IPS-15b (cell line): ENCODE measurements around the gene NBEAL2.
A peak's percentile ranks its signal among the peaks of the same experiment; 100 is the strongest.

Source experiments
- H3K27me3 ChIP-seq: one replicate; pipeline ENCODE4 v1.6.1; 2013; ENCODE audit warnings: low read length; ENCODE audit not compliant: control insufficient read depth, insufficient read depth
- H3K36me3 ChIP-seq: one replicate; pipeline ENCODE4 v1.6.1; 2013; ENCODE audit warnings: low read length; ENCODE audit not compliant: control insufficient read depth, insufficient read depth
- H3K4me1 ChIP-seq: one replicate; pipeline ENCODE4 v1.6.1; 2013; ENCODE audit warnings: mild to moderate bottlenecking, low read length; ENCODE audit not compliant: control insufficient read depth, insufficient read depth
- H3K4me3 ChIP-seq: one replicate; pipeline ENCODE4 v1.5.1; 2013; ENCODE audit warnings: low read depth, low read length
- H3K9ac ChIP-seq: one replicate; pipeline ENCODE4 v1.6.1; 2013; ENCODE audit warnings: low read depth, mild to moderate bottlenecking, low read length
- H3K9me3 ChIP-seq: one replicate; pipeline ENCODE4 v1.6.1; 2013; ENCODE audit warnings: mild to moderate bottlenecking, low read length; ENCODE audit not compliant: control insufficient read depth, insufficient read depth

The NBEAL2 gene

DNA sequence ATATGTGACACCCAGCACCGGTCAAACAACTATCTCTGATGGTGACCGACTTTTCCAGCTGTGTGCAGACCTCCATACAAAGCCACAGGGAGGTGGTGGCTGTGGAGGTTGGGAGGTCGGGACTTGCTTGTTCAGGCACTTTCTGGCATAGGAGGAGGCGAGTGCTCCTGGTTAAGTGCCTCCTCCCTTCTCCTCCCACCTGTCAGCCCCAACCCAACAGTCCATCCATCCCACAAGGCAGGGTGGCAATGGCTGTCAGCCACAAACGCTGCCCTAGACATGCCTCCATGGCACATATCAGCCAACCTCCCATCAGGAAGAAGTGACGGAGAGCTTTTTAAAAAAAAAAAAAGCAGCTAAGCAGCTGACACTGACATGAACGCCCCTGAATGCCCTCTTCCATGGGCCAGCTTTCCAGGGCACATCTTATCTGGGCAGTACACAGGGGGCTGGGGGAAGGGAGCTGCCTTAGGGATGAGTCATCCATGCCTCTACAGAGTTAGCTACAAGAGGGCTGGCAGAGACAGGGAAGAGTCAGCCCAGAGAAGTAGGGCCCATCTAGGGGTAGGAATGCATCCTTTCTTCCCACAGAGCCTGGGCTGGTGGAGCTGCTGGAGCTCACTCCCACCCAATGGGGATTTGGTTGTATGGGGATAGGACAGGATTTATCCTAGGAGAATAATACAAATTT lies 44.2 kb upstream of the NBEAL2 start:
- peaks cover 10% of the 10 kb centered on the region for H3K4me1 ChIP-seq
- no peaks in the 10 kb centered on the region for H3K27me3 ChIP-seq
- H3K36me3 ChIP-seq: peaks cover 15% of the 10 kb centered on the region
- H3K9me3 ChIP-seq: no peaks in the 10 kb centered on the region
- no peak overlapping the region for H3K4me3 ChIP-seq
- H3K9ac ChIP-seq: no peak overlapping the region

DNA sequence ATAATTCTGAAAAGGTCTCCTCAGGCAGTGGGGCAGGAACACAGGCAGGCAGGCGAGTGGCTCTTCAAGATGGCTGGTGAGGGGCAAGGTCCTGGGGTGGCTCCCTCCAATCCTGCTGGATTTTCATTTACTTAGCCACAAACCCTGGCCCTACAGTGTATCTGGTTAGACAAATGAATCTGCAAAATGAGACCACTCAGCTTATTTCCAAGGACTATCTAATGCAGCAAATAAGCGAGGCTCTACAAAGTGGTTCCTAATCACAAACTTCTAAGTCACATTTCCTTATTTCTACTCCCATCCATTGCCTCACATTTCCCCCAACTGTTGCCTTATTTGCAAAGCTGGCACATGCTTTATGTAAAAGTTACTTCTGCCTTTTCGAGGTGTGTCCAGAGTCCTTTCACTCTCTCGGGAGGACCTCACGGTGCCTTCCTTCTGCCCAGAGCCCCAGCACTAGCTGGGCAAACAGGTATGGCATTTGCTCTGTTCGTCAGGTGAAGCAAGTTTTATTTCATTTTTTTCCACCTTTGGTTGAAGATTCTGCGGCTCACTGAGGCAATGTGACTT lies 43.4 kb upstream of the NBEAL2 start:
- Histone ChIP-seq H3K4me3 (no peak overlapping the region), H3K36me3 (peaks cover 15% of the 10 kb centered on the region), H3K27me3 (no peaks in the 10 kb centered on the region), H3K9ac (peak overlapping the region; percentile 8), H3K9me3 (no peaks in the 10 kb centered on the region), H3K4me1 (peaks cover 8% of the 10 kb centered on the region)

DNA sequence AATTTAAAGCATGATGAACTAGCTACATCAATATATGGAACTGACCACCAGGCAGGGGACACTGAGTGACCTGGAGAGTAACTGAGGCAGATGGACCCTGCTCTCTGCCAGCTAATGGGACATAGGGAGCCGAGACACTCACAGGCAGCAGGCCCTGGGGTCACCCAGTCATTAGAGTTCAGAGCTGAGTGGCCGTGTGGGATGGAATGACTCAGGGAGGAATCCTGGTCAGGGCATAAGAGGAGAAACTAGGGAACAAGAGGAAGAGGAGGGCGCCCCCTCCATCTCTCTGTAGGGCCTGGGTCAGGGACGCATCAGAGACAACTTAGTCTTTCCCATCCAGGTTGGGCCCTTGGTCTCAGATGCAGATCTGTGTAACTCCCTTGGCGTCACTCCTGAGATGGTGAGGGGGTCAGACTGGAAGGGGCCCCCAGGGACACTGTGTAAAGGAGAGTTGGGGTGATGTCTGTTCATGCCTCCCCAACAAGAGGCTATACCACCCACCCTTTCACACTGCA lies 42.7 kb upstream of the NBEAL2 start:
- peaks cover 8% of the 10 kb centered on the region for H3K4me1 ChIP-seq
- peaks cover 15% of the 10 kb centered on the region for H3K36me3 ChIP-seq
- H3K9me3 ChIP-seq: no peaks in the 10 kb centered on the region
- H3K4me3 ChIP-seq: no peak overlapping the region
- H3K9ac ChIP-seq: no peak overlapping the region
- H3K27me3 ChIP-seq: no peaks in the 10 kb centered on the region

DNA sequence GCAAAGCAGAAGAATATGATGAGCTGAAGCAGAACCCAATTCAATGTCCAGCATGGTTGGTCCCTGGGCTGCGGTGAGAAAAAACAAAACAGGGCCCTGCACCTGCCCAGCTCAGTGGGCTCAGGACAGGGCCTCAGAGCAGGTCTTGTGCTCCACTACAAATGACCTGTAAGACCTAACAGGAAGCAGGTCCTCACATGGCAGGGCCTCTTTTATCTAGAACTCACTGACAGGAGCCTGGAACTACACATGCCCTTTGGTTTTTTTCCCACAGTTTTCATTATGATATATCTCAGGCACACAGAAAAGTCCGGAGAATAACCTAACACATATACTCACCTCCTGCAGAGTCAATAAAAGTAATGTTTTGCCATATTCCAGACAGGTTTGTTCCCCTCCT lies 41.3 kb upstream of the NBEAL2 start:
- Histone ChIP-seq H3K36me3 (peaks cover 15% of the 10 kb centered on the region), H3K9me3 (no peaks in the 10 kb centered on the region), H3K9ac (no peak overlapping the region), H3K4me1 (peaks cover 16% of the 10 kb centered on the region), H3K4me3 (no peak overlapping the region), H3K27me3 (no peaks in the 10 kb centered on the region)

DNA sequence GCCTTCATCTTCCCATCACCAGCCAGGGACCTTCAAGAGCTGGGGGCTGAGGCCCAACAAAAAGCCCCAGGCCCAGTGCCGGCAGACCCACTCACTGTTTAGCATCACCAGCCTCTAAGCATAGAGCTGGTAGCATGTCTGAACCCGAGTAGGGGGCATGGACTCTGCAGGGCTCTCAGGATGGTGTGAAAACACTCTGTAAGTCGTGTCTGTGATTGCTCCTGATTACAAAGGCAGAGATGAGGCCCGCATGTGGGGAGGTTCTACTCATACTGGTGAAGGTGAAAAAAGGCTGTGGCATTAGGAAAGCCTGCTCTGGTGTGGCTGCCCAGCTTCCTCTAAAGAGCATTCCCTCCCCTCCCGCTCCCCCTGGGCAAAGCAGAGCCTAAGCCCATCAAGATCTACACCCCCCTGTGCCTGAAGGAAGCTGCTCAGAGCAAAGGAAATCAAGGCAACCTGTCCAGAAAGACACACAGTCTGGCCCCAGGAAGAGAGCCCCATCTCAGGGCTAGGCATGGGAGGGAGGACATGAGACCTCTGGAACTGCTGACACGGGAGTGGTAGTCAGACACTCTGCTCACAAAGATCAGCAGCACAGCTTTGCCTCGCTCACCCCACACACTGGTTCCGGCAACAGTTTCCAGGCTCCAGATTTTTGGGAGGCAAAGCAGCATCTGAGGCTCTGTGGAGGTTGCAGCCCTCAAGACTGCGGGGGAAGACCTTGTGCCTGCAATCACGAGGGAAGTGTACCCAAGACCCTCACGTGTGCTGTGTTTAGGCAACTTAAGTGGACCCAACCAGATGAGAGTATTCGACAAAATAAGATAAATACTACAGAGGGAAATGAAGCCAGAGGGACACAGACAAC lies 39.7 kb upstream of the NBEAL2 start:
- Histone ChIP-seq H3K4me1 (peaks cover 21% of the 10 kb centered on the region), H3K27me3 (no peaks in the 10 kb centered on the region), H3K36me3 (peaks cover 15% of the 10 kb centered on the region), H3K9ac (no peak overlapping the region), H3K9me3 (no peaks in the 10 kb centered on the region), H3K4me3 (no peak overlapping the region)

DNA sequence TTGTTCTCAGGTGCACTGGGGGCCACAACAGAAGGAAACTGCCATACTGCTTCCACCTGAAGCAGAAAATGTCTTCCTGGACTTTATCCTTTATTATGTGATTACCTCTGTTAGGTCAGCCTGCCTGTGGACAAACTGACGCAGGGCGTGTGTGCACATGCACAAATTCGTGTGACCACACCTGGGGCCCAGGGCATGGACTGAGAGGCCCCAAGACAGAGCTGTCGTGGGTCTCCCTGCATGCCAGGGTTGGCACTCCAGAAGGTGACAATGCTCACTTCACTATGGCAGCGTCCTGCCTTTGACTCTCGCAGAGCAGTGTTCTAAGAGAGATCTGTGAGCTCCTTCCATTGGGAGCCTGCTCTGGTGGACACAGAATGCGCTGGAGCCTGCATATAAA lies 37.4 kb upstream of the NBEAL2 start:
- no peaks in the 10 kb centered on the region for H3K9me3 ChIP-seq
- no peak overlapping the region for H3K4me3 ChIP-seq
- H3K4me1 ChIP-seq: peaks cover 19% of the 10 kb centered on the region
- no peaks in the 10 kb centered on the region for H3K27me3 ChIP-seq
- H3K9ac ChIP-seq: no peak overlapping the region
- H3K36me3 ChIP-seq: peaks cover 12% of the 10 kb centered on the region

DNA sequence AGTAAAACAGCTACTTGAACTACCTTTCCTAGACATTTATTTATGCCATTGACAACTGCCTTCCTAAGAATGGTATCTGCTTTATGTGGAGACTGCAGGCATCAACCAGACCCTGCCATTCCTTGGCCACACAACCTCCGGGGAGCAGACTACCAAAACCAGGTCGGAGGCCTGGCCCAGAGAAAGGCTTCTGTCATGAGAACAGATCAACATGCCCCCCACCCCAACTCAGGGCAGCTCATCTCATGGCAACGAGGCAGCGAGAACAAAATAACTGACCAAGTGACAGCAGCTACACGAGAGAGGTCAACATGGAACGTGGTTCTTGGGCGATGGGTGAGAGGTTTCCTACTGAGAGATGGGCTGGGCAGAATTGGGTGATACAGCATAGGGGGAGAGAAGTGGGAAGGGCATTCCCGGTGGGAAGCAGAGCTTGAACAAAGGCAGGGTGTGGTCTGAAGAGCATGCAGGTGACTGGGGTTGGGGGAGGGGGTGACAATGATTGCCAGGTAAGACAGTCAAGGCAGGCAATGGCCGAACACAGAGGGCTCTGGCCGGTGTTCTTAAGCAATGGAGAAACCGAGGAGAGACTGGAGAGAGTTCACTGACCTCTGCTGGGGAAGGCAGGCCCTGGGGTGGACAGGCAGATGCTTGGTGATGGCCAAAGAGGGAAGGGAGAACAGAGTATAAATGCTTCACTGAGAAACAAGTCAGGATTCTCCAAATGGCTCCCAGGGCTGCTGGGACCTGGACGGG lies 36.8 kb upstream of the NBEAL2 start:
- Histone ChIP-seq H3K36me3 (peaks cover 13% of the 10 kb centered on the region), H3K27me3 (no peaks in the 10 kb centered on the region), H3K9me3 (no peaks in the 10 kb centered on the region), H3K4me1 (peaks cover 19% of the 10 kb centered on the region), H3K4me3 (no peak overlapping the region), H3K9ac (peak overlapping the region; percentile 26)

DNA sequence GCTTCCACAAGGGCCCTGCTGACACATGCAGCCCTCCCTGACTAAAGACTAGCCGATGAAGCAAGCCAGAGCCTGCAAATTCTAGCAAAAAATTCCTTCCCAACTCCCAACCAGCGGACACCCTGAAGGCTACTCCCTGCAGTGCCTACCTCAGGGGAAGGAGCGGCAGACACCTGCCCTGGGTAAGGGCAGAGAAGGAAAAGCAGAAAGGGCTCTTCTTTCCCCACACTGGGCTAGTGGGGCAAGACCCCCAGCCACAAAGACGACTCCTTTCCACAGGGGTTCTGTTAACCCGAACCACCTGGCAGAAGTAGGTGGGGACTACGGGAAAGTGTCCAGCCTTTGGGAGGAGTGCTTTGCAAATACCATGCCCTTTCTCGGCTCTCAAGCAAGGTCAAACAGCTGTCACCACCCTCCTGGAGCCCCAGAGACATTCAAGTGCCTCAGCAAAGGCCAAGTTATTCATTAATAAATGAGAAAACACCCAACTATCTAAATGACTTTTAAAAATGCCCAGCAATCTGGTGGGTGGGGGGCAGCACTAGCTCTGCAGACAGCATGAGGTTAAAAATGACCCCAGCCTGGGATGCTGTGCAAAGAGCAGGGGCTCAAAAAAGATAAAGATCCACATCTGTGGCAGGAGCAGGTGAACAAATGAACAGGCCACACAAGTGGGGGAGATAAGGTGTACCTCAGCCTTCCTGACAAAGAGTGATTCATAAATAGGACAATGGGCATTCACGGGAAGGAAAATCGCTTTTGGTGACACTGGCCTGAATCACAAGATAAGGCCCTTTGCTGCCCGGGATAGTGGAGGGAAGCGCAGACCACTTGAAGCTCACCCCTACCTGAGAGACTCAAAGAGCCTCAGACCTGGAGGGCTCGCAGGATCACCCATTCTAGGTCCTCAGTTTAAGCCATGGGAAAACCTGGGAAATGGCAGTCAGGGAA lies 36.0 kb upstream of the NBEAL2 start:
- Histone ChIP-seq H3K36me3 (peaks cover 18% of the 10 kb centered on the region), H3K4me3 (no peak overlapping the region), H3K9me3 (no peaks in the 10 kb centered on the region), H3K9ac (peak overlapping the region; percentile 26), H3K27me3 (no peaks in the 10 kb centered on the region), H3K4me1 (peaks cover 19% of the 10 kb centered on the region)

DNA sequence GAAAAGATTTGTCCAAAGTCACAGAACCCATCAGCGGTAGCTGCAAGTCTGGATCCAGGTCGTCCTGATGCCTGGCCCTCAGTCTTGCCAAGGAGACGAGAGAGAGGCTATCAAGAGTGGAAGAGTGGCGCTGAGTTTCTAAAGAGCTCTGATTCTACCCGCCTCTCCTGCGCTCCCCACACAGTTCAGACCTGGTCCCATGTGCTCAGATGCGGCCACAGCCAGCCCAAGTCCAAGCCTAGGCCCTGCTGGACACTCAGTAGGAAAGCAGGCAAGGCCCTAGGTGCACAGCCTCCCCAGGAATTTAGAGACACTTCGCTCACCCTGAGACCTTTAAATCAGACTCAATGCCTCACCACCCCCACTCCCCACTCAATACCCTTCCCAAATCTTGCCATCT lies 35.3 kb upstream of the NBEAL2 start:
- Histone ChIP-seq H3K4me3 (no peak overlapping the region), H3K4me1 (peaks cover 24% of the 10 kb centered on the region), H3K27me3 (no peaks in the 10 kb centered on the region), H3K9ac (no peak overlapping the region), H3K9me3 (no peaks in the 10 kb centered on the region), H3K36me3 (peaks cover 18% of the 10 kb centered on the region)

DNA sequence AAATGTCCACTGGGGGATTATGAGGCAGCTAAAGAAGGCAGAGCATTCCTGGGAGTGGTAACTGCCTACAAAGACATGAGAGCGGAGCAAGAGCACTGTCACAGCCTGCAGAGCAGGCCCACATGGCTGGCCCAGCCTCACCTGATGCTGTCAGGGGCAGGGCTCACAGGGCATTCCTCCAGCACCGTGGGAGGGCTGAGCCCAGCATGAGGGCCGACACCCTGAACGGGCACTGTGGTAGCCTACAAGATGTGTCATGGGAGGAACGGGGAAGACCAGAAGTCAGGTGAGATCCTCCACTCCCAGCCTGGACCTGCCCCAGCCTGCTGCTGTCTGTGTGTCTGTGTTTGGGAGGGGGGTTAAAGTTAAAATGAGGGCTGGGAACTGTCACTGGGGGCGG lies 33.0 kb upstream of the NBEAL2 start:
- Histone ChIP-seq H3K4me1 (peaks cover 26% of the 10 kb centered on the region), H3K36me3 (peaks cover 10% of the 10 kb centered on the region), H3K9ac (no peak overlapping the region), H3K9me3 (no peaks in the 10 kb centered on the region), H3K4me3 (no peak overlapping the region), H3K27me3 (no peaks in the 10 kb centered on the region)
